Measurements from ENCODE around the gene TSPAN19.

Gene TSPAN19

GRCh38 chr12:84998341-84998740 lies 37.7 kb downstream of the TSPAN19 start:
- no peak for DNase-seq

- no peak for DNase-seq
Measured at GRCh38 chr12:84996759-84997158, 39.3 kb downstream of the TSPAN19 start.

- DNase-seq, result no peak
Measured at GRCh38 chr12:84995641-84996040, 40.4 kb downstream of the TSPAN19 start.

GRCh38 chr12:84994426-84994825 lies 41.7 kb downstream of the TSPAN19 start:
- peak in 1 of 2 donors; percentile 2 for DNase-seq

GRCh38 chr12:84986586-84986985 lies 49.5 kb downstream of the TSPAN19 start:
- DNase-seq, result no peak

GRCh38 chr12:84986117-84986516 lies 50.0 kb downstream of the TSPAN19 start:
- DNase-seq, result no peak

GRCh38 chr12:84983289-84983688 lies 52.8 kb downstream of the TSPAN19 start:
- no peak for DNase-seq

GRCh38 chr12:84982888-84983287 lies 53.2 kb downstream of the TSPAN19 start:
- DNase-seq, result no peak

- DNase-seq, result no peak
Measured at GRCh38 chr12:84978921-84979320, 57.2 kb downstream of the TSPAN19 start.

GRCh38 chr12:84976133-84976532 lies 59.9 kb downstream of the TSPAN19 start:
- no peak for DNase-seq

GRCh38 chr12:84974155-84974815 lies 61.8 kb downstream of the TSPAN19 start:
- DNase-seq, result no peak

GRCh38 chr12:84973026-84973425 lies 63.1 kb downstream of the TSPAN19 start:
- no peak for DNase-seq

- DNase-seq, result no peak
Measured at GRCh38 chr12:84969226-84969625, 66.9 kb downstream of the TSPAN19 start.
